OCI-LY7 (cell line): ENCODE data around the gene CTNNA3.

ENCODE experiments used
- EZH2phosphoT487 ChIP-seq: fragments of 200-600 bp; sonication (generic); IDR thresholded peaks from 2 replicates; pipeline ENCODE4 v1.6.1; 2018; ENCODE audit warnings: low read depth, borderline replicate concordance, mild to moderate bottlenecking, mixed run types, antibody characterized with exemption, low read length, moderate library complexity, mixed read lengths
- TF ChIP-seq, protein P1 (sequence below): fragments of 200-600 bp; sonication (generic); conservative IDR thresholded peaks from 2 replicates; pipeline ENCODE4 v1.5.1; 2014; ENCODE audit warnings: mild to moderate bottlenecking, antibody characterized with exemption, low read length, moderate library complexity, mixed read lengths

DNA sequence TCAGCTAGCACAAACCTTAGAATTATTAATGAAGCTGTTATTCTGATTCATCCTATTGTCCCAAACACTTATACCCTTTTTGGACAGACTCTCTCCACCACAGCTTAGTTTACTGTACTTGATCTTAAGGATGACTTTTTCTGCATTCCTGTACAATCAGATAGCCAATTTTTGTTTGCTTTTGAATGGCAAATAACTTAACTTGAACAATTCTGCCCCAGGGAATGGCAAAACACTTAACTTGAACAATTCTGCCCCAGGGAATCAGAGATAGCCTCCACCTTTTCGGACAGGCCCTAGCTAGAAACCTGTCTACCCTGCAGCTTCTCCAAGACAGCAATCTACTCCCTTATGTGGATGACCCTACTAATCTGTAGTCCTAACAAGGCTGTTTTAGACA is 1438.2 kb downstream of the CTNNA3 start:
- TF ChIP-seq, protein P1, sequence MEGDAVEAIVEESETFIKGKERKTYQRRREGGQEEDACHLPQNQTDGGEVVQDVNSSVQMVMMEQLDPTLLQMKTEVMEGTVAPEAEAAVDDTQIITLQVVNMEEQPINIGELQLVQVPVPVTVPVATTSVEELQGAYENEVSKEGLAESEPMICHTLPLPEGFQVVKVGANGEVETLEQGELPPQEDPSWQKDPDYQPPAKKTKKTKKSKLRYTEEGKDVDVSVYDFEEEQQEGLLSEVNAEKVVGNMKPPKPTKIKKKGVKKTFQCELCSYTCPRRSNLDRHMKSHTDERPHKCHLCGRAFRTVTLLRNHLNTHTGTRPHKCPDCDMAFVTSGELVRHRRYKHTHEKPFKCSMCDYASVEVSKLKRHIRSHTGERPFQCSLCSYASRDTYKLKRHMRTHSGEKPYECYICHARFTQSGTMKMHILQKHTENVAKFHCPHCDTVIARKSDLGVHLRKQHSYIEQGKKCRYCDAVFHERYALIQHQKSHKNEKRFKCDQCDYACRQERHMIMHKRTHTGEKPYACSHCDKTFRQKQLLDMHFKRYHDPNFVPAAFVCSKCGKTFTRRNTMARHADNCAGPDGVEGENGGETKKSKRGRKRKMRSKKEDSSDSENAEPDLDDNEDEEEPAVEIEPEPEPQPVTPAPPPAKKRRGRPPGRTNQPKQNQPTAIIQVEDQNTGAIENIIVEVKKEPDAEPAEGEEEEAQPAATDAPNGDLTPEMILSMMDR: no peak
- TF ChIP-seq EZH2phosphoT487: no peak
